ENCODE results near the gene SPI1.
A peak's percentile ranks its signal among the peaks of the same experiment; 100 is the strongest.

Gene SPI1

DNA sequence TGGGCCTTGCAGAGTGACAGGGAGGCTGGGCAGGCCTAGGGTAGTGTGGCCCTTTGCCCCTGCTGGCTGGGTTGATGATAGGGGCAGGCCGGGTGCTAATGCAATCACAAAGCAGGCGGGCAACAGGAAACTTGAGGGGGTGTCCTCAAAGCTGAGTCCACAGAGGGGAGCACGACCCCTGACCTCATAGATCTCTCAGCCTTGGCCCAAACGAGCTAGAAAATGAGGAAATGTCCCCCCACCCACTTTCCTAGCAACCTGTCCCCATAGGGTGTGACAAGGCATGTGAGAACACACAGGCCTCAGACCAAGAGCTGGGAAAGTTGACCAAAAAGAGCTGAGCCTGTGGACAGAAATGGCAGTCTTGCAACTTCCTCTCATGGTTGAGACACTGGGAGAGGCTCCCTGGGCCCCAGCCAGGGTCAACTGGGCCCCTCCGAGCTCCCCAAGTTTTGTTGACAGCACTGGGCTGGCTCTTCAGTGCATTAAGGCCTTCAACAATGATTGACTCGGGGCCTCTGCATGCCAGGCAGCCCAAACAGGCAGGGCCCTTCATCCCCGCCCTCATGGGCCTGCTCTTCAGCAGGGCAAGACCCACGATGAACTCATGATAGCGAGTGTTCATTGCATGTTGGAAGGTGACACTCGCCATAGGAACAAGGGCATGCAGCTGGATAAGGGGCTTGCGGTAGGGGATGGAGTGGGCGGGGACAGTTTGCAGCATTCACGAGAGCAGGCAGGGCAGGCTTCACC is 9.8 kb upstream of the SPI1 start:
- DNase-seq, result no peak

DNA sequence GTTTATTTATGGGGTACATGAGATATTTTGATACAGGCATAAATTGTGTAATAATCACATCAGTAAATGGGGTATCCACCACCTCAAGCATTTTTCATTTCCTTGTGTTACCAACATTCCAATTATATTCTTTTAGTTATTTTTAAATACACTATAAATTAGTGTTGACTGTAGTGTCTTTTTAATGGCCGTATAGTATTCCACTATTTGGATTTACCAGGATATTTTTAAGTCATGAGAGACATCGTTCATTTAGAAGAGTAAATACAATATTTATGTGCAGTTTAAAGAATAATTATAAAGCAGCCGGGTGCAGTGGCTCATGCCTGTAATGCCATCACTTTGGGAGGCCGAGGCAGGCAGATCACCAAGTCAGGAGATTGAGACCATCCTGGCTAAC is 6.2 kb upstream of the SPI1 start:
- DNase-seq, result no peak

DNA sequence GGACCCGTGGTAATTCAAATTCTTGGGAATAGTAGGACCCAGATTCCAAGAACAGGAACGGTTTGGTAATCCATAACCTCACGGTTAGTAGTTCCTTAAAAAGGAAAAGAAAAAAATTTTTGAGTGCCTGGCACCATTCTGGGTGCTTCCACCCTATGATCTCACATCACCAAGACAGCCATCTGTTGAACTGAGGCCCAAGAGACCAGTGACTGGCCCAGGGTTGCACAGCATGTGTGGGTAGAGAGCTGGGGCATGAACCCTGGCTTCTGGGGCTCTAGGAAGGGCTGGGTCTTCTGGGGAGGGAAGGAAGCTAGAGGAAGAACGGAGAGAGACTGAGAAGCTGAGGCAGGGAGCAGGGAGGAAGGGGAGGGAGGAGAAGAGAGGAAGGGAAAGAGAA is 4.7 kb upstream of the SPI1 start:
- DNase-seq, result peak; percentile 33

DNA sequence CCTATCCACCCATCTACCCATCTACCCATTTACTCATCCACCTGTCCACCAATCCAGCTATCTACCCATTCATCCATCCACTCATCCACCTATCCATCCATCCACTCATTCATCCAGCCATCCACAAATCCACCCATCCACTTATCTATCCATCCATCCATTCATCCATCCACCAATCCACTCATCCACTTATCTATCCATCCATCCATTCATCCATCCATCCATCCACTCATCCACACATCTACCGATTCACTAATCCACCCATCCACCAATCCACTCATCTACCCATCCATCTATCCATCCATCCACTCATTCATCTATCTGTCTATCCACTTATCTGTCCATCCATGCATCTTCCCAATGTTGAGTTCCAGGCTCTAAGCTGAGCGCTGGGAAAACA is 1.7 kb upstream of the SPI1 start:
- no peak for DNase-seq

DNA sequence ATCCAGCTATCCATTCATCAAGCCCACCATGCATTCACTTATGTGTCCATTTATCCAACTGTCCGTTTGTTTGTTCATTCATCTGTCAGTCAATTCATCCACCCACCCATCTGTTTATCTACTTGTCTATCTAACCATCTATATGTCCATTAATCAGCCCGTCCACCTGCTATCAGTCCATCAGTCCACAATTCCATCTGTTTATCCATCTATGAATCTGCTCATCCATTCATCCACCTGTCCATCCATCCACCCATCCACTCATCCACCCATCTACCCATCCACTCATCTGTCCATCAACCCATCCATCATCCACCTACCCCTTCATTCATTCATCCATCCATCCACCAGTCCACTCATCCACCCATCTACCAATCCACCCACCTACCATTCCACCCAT is 970 bp upstream of the SPI1 start:
- no peak for DNase-seq

DNA sequence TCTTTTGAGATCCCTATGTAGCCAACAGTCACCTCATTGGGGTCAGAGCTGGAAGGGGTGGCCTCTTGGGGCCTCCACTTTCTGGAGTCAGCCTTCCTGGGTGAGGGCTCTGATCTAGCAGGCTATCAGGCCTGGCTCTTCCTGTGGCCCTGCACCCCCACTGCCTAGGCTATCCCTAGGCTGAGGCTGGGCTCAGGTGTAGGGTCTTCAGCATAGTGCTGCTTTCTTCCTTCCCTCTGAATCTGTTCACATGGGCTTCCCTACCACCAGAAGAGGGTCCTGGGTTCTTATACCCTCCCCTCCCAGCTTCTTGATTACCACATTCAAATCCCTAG is 456 bp upstream of the SPI1 start:
- DNase-seq, result no peak

DNA sequence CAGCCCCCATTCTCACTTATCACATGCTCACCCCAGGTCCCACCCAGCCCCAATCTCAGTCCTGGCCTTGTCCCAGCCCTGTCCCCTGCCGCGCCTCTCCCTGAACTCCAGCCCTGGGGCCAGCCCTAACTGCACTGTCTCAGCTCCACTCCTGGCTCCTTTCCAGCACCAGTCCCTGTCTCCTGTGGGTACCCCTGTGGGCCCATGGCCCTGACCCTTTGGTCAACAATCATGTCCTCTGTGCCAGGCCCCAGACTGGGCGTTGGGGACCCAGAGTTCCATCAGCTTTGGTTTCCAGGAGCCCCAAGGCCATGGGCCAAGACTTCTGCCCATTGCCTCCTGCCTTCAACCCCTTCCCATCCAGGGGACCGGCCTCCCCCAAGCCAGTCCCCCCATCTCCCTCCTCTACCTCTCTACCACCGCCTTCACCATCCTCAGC is 757 bp downstream of the SPI1 start:
- no peak for DNase-seq

DNA sequence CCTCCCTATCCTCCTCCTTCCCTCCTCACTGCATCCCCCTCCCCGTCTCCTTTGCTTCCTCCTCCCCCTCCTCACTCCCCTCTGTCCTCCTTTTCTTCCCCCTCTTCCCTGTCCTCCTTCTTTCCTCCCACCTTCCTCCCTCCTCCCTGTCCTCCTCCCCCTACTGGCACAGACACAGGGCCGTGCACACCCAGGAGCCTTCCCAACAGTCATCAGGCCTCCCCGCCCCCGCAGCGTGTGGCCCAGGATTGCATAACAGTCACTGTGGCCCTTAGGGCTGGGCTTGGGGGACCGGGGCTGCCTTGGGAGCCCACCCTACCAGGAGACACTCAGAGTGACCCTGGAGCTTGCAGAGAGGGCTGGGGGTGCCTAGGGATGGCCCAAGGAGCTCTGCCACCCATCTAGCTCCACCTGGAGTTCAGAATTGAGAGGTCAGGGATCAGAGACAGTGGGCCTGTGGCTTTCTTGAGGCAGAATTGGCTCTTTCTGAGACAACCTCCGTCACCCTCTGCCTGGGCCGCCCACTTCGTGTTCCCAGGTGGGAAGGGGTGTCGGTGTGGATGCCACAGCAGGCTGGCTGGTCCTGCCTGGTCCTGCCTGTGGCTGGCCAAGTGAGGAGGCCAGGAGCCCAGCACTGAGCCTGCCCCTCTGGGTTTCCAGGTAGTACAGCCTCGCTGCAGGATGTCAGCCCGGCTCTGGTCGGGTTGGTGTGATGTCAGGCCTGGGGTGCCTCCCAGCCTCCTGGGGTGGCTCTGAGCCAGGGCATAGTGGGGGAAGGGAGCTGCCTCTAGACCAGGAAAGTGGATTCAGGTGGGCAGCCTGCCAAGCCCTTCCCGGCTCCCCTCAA is 1.6 kb downstream of the SPI1 start:
- no peak for DNase-seq

DNA sequence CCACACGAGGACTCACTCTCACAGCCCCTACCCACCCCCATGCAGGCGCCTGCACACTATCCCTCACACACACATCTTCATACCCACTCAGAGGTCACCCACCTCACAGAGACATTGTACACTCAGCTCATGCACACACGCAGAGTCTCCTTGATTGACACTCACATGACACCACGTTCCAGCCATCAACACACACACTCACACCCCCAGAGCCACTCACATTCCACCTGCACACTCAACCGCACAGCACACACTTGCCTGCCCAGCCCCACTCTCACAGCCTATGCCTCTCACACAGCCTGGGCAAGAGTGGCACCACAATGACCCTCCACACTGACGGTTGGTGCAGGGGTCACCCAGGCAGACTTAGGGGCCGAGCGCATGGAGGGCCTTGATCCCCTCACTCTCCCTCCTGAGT is 2.2 kb downstream of the SPI1 start:
- no peak for DNase-seq

DNA sequence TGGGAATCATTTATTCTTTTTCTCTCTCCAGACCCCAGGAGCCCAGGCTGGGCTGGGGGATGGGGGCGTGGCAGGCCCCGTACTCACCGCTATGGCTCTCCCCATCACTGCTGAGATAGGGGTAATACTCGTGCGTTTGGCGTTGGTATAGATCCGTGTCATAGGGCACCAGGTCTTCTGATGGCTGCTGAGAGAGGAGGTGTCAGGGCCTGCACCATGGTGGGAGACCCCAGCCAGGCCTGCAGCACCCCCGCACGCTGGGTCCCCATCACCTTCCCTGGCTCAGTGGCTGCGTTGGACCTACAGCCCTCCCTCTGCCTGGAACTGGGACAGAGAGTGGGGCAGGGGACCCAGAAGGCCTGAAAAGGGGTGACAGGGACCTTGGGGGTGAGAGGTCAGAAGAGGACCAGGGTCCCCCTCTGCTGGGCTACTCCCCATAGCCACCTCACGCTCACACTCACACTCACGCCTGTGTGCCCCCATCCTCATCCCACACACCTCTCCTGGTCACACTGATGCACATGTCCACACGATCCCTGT is 2.7 kb downstream of the SPI1 start:
- DNase-seq, result no peak

DNA sequence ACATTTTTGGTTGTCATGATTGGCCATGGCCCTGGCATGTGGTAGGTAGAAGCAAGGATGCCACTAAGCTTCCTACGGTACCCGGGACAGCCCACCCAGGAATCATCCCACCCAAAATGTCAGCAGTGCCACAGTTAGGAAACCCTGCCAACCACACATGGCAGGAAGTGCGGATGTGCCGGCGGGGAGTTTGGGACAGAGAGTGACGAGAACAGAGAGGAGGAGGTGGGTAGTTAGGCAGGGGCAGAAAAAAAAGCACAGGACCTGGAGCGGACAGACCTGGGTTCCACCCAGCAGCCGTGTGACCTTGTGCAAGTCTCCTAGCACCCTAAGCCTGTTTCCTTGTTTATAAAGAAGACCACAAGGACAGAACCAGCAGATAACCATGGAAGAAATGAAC is 3.3 kb downstream of the SPI1 start:
- DNase-seq, result no peak

DNA sequence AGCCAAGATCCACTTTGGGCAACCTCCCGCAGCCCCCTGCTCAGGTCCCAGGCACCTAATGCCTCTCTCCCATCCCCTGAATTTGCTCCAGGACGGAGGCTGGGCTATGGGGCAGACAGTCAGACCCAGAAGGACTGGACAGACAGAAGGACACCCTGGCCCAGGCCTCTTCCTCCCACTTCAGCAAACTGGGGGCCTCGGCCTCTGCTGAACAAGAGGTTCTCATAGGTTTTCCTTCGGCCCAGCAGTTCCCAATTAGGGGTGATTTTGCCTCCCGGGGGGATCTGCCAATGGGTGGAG is 3.7 kb downstream of the SPI1 start:
- DNase-seq, result no peak

DNA sequence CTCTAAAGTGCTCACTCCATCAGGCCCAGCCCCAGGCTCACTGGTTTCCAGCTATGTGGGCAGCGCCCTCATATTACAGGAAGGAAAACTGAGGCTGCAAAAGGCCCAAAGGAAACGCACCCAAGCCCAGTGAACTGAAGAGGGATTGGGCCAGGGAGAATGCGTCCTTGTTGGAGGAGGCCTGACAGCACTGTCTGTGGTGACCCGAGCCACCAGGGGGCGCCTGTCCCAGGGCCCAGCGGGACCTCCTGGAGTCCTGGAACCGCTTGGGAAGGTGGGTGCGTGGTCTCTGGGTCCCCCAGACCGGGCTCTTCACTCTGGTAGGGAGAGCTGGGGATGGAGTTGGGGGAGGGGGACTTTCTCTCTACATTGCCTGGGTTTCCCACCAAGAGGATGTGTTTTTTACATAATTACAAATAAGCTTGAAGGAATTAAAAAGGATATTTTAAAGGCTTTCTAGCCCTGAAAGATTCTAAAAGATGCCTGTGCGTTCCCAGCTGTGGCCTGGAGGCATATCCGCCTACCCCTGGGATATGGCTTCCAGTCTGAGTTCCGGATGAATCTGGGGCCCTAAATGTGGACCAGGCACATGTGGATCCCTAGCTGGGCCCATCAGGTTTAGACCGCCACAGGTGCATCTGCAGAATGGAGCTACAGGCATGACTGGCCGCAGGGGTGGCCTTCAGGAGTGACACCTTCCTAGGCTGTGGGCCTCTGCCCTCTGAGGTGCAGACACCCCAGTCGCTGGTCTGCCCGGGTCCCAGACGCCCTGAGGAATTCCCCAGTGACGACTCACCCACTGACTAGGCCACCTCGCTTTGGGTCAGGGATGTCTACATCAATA is 4.2 kb downstream of the SPI1 start:
- DNase-seq, result peak; percentile 68

DNA sequence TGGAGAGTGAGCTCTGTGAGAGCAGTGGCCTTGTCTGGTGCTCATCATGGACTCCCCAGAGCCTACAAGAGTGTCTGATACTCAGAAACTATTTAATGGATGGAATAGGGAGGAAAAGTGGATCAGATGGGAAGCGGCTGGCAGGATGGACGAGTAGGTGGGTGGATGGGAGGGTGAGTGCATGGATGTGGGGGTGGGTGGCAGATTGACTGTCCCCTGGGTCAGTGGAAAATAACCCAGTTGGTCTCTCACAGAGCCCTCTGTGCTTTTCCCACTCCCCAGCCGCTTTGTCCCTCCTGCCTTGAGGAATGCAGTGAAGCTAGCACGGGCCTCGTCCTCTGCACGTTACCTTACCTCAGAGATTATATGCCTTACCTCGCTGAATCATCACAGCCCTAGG is 5.9 kb downstream of the SPI1 start:
- DNase-seq, result no peak

DNA sequence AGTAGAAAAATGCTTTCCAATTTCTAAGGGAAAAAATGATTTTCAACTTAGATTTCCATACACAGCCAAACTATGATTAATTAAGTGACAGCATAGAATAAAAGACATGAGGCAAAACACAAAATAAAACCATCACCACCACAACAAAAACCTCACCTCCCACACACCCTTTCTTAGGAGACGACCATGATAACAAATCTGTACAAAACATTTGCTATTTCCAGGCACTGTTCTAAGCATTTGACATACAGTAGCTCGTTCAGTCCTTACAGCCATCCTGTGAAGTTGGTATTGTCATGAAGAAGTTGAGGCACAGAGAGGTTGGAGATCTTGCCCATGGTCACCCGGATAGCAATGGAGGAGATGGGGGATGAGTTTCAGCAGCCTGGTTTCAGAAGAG is 8.7 kb downstream of the SPI1 start:
- no peak for DNase-seq

DNA sequence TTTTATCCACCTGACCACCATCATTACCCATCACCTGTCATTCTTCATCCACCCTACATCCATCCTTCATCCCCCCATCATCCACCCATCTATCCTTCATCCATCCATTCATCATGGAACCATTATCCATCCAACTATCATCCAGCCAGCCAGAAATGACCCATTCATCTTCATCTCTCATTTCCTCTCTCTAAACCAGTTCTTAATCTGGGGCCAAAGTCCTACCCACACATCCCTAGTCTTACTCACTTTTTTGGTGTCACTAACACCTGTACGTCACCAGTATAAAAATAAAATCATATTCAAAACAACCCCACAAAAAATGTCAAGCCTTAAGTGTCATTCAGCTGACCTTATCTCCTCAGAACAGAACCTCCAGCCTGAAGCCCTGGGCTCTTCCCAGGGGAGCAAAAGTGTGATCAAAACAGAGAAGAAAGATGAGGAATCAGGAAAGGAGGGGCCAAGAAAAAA is 12.3 kb downstream of the SPI1 start:
- no peak for DNase-seq

DNA sequence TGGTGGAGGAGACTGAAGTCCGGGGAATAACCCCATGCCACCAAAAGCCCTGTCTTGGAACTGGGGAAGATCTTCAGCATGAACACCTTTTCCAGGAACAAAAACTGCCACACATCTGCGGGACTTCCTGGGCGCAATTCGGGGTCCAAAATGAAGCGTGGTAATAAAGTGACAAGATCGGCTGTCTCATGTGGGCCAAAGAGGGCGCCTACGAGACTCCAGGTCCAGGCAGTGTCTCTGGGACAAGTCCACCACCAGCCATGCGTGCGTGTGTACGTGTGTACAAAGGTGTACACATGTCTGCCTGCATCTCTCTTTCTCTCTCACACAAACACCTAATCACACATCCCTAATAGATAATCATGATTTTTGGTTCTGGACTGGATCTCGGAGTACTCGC is 16.9 kb downstream of the SPI1 start:
- DNase-seq, result no peak

DNA sequence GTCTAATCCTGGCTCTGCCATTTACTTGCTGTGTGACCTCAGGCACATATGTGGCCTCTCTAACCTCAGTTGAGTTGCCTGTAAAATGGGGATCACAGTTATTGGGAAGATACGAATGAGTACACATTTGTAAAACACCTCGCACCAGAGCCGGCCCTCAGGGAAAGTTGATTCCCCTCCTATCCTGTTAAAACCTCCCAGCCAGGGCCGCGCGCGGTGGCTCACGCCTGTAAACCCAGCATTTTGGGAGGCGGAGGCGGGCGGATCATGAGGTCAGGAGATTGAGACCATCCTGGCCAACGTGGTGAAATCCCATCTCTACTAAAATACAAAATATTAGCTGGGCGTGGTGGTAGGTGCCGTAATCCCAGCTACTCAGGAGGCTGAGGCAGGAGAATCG is 18.0 kb downstream of the SPI1 start:
- no peak for DNase-seq

DNA sequence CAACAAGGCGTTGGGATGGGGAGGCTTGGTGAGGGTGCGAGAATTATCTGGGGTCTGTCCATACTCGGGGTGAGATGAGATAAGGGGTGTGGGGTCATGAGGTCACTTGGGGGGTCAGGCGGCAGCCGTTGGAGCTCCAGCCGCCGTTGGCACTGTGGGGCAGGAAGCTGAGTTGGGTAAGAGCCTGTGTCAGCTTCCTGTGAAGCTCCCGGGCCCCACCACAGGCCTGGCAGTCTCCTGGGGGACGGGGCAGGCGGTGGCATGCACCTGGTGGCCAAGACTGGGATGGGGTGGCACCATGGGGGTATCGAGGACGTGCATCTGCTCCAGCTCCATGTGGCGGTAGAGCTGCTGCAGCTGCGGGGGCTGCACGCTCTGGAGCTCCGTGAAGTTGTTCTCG is 18.8 kb downstream of the SPI1 start:
- DNase-seq, result no peak

DNA sequence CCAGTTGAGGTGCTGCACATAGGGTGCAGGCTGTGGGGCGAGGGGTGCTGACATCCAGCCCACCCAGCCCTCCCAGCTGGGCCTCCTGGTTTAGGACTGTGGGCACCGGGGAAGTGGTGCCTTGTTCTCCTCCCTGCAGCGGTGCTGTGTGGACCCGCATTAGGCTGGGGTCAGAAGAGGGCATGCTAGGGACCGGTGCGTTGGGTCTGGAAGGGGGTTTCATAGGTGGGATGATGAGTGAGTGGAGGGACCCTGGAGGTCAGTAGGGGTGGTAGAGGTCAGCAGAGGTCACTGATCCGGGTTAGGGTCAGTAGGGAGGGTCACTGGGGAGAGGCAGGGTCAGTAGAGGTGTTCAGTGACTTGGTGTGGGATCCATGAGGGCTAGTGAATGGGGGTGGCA is 19.2 kb downstream of the SPI1 start:
- DNase-seq, result no peak

DNA sequence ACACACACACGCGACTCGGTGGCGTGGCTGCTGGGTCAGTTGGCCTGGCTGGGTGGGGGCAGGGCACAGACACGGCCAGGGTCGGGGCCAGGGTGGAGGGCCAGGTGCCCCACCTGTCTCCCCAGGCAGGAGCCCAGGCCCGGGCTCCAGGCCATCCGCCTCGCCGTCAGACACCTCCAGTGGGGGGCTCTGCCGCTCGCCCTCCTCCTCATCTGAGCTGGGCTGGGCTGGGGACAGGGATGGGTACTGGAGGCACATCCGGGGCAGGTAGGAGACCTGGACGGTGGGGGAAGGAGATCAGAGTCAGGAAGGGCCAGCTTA is 19.7 kb downstream of the SPI1 start:
- DNase-seq, result no peak

DNA sequence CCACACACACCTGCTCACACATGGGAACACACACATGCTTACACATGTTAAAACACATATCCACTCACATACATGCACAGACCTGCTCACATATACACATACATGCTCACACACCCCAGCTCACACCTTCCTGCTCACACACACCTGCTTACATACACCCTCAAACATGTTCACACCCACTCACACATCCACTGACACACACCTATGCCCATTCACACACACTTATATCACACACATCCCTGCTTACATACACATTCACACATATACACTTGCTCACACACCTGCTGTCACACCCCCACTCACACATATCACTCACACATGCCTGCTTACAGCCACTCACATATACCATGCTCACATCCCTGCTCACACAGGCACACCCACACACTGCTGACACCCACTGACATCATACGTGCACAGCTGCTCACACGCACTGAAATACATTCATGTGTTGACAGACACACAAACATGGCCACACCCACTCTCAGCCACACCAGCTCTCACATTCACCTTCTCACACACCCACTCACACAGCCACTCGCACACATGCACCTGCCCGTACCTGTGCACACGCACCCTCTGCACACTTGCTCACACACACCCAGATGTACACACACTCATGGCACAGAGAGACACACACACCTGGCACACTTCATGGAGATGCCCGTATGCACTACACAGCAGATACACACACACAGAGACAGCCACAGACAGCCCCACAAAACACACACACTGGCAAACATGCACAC is 20.2 kb downstream of the SPI1 start:
- DNase-seq, result no peak

DNA sequence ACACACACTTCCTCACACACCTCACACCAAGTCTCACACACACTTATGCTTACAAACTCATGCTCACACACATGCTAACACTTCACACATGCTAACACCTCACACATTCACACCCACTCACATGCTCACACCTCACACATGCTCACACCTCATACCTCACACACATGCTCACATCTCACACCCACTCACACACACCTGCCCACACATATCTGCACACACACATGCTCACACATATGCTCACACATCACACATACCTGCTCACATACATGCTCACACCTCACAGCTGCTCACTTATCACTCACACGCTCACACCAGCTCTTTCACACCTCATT is 21.4 kb downstream of the SPI1 start:
- DNase-seq, result no peak

All from fibroblast of skin of scalp (primary cell).